ENCODE results near the gene ENTPD6. TPM values are rescaled to one million over a fixed set of nuclear protein-coding genes. Genes with fewer than 3 reads are reported as not detected.

Gene ENTPD6
- total and polyA plus RNA-seq, 2 of the 4 experiments (the other 2 are of a cell fraction): 61.1 to 98.6 TPM

GRCh38 chr20:25254986-25255680 lies 59.6 kb downstream of the ENTPD6 start:
- Histone ChIP-seq H3K23ac (ENCODE audit: low read depth, low read length) (no peak overlapping the region), H3K9me3 (ENCODE audit: control insufficient read depth, insufficient read depth, low read length) (no peaks in the 10 kb centered on the region), H2BK20ac (ENCODE audit: low read depth, low read length) (no peak overlapping the region), H3K9ac (ENCODE audit: low read depth, low read length) (no peak overlapping the region), H2AK5ac (ENCODE audit: low read depth, low read length) (no peak overlapping the region), H3K27me3 (ENCODE audit: control insufficient read depth, insufficient read depth, low read length) (no peaks in the 10 kb centered on the region), H3K4me3 (ENCODE audit: insufficient read depth, low read depth, low read length) (no peak overlapping the region), H3K79me1 (ENCODE audit: low read depth in 1 of 2, low read length in 2 of 2) (peaks cover 35 to 90% of the 10 kb centered on the region in 2 experiments), H2BK15ac (ENCODE audit: low read depth, low read length) (no peak overlapping the region), H4K91ac (ENCODE audit: insufficient read depth, low read depth, low read length) (no peak overlapping the region), H2BK120ac (ENCODE audit: low read depth, low read length) (no peak overlapping the region), H4K5ac (ENCODE audit: low read depth, low read length) (no peak overlapping the region), H3K4me2 (ENCODE audit: low read depth, low read length) (no peak overlapping the region), H3K9me1 (ENCODE audit: insufficient read depth, low read length) (peaks cover 42% of the 10 kb centered on the region), H3K4me1 (ENCODE audit: control insufficient read depth, insufficient read depth, low read length) (peaks cover 10% of the 10 kb centered on the region), H2AFZ (replicated peaks; ENCODE audit: low read length, poor library complexity) (no peak overlapping the region), H3K56ac (ENCODE audit: extremely low read depth, insufficient read depth, low read length) (no peak overlapping the region), H3K4ac (ENCODE audit: low read depth, low read length) (no peak overlapping the region), H3K27ac (ENCODE audit: insufficient read depth, low read length) (no peak overlapping the region), H3K18ac (ENCODE audit: low read depth, low read length) (no peak overlapping the region), H3K36me3 (ENCODE audit: control insufficient read depth, insufficient read depth, low read length) (peaks cover 21% of the 10 kb centered on the region), H4K20me1 (ENCODE audit: insufficient read depth, low read length) (peaks cover 91% of the 10 kb centered on the region), H4K8ac (ENCODE audit: low read depth in 2 of 2, low read length in 2 of 2) (no peak overlapping the region), H2AK9ac (replicated peaks; ENCODE audit: low read depth, low read length, poor library complexity) (no peak overlapping the region), H3K14ac (replicated peaks; ENCODE audit: low read depth, low read length) (no peak overlapping the region), H2BK5ac (ENCODE audit: low read depth, low read length, poor library complexity, severe bottlenecking) (no peak overlapping the region)
- no peak for TF ChIP-seq POLR2A (IDR thresholded peaks at IDR 0.05; ENCODE audit: low read depth, low read length)
- TF ChIP-seq MAFK (IDR thresholded peaks at IDR 0.05; ENCODE audit: low read depth, low read length): no peak
- TF ChIP-seq CTCF (conservative IDR thresholded peaks at IDR 0.05; ENCODE audit: low read depth, low read length): no peak
- TF ChIP-seq, protein P1, sequence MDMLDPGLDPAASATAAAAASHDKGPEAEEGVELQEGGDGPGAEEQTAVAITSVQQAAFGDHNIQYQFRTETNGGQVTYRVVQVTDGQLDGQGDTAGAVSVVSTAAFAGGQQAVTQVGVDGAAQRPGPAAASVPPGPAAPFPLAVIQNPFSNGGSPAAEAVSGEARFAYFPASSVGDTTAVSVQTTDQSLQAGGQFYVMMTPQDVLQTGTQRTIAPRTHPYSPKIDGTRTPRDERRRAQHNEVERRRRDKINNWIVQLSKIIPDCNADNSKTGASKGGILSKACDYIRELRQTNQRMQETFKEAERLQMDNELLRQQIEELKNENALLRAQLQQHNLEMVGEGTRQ (IDR thresholded peaks at IDR 0.05; ENCODE audit: low read depth, low read length): no peak
- no peak for TF ChIP-seq CEBPB (IDR thresholded peaks at IDR 0.05; ENCODE audit: low read depth, low read length)
- TF ChIP-seq MXI1 (IDR thresholded peaks at IDR 0.05; ENCODE audit: borderline replicate concordance, low read depth, low read length): no peak
- TF ChIP-seq NFE2L2 (IDR thresholded peaks at IDR 0.05; ENCODE audit: low read depth, low read length): no peak
- TF ChIP-seq RFX5 (IDR thresholded peaks at IDR 0.05; ENCODE audit: low read depth, low read length): no peak
- TF ChIP-seq FOS (IDR thresholded peaks at IDR 0.05; ENCODE audit: low read depth, low read length): no peak
- TF ChIP-seq MAZ (IDR thresholded peaks at IDR 0.05; ENCODE audit: borderline replicate concordance, low read depth, low read length): no peak
- no peak for TF ChIP-seq RAD21 (IDR thresholded peaks at IDR 0.05; ENCODE audit: low read length)
- no peak for TF ChIP-seq CHD1 (IDR thresholded peaks at IDR 0.05; ENCODE audit: low read depth, low read length)
- TF ChIP-seq ELK1 (IDR thresholded peaks at IDR 0.05; ENCODE audit: borderline replicate concordance, low read depth, low read length): no peak
- 89% methylated on average over 7 of the region's 12 CpGs; no CpG with 5 or more reads in 1 of the 2 experiments for WGBS, 2 experiments (ENCODE audit: extremely low coverage in 2 of 2, insufficient read length in 1 of 2)
- DNase-seq (no peak), ATAC-seq (ENCODE audit: low read depth) (no peak; the same call in 1 of the 2 replicates)
- intact Hi-C loops (cut with micrococcal nuclease) (no loop called here), dilution Hi-C loops (cut with HindIII; ENCODE audit: low sequenced_read_pairs, unreplicated experiment) (no loop called here), in situ Hi-C loops (cut with MboI; ENCODE audit: low sequenced_read_pairs) (loop anchor here (10.0 to 25.0 kb wide), 5 partner anchors 60 to 1618 kb away; partner anchors contain the start of genes APMAP, CST3 and ENTPD6)
- no TSS peak for BruUV-seq (replicated peaks)
- POLR2A ChIA-PET (ENCODE audit: unreplicated experiment): no interaction called here
- CTCF ChIA-PET: no interaction called here

All from IMR-90 (cell line).